ENCODE data around the gene CAB39.
"Not testable (repeated sequence)": the region's sequence is repeated elsewhere in the genome, so short reads cannot be mapped to it uniquely, and the experiment has no call there.

CAB39 gene

GRCh38 chr2:230682546-230682945 lies 30.1 kb upstream of the CAB39 start:
- no peak for DNase-seq (ENCODE audit: low read depth in 2 of 3, low spot score in 2 of 3)

DNA sequence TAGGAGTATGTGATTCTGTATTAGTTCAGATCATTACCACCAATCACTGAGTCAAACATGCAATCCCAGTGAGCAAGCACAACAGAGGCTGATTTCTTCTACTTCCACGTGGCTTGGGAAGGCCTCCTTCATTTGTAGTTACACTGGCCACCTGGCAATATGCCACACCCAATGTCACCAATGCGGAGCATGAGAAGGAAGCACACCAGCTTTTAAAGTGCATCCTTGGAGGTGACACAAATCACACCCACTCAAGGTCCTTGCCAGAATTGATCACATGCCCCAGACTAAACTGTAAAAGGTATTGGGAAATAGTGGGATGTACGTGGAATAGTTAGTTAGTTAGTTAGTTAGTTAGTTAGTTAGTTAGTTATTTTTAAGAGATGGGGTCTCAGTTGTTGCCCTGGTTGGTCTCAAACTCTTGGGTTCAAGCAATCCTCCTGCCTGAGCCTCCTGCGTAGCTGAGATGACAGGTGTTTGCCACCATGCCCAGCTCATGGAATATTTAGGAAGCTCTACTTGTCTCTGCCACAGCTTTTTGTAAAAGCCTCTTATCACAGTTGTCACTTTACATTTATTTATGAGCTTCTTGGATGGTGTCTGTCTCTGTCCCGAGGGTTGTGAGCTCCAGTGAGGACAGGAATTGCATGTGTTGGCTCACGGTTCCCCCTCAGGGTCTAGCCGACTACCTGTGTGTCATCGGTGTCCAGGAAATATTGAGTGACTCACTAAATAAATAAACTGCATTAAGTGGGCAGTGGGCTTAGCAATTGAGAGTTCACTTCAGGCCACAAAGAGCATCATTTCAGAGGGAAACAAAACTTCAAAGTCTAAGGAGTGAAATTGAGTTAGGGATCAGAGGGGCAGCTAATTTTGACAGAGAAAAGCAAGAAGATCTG lies 28.1 kb upstream of the CAB39 start:
- DNase-seq (ENCODE audit: low read depth in 2 of 3, low spot score in 2 of 3), result no peak

DNA sequence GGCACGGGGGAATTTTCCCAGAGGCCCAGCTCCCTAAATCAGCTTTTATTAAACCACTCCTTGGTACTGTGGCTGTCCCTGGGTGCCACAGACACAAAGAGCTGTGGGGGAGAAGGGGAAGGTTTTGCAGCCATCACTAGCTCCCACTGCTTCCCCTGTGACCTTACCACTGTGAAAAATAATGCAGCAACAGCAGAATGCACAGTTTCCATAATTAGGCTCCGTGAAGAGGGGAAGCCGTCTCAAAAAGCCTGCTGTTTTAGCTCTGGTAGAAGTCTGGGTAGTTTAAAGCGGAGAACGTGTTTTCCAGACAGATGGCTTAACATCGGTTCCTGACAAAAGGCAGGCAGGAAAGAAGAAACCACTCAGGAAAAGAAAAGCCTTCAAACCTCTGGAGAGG lies 27.5 kb upstream of the CAB39 start:
- no peak for DNase-seq (ENCODE audit: low read depth in 2 of 3, low spot score in 2 of 3)

DNA sequence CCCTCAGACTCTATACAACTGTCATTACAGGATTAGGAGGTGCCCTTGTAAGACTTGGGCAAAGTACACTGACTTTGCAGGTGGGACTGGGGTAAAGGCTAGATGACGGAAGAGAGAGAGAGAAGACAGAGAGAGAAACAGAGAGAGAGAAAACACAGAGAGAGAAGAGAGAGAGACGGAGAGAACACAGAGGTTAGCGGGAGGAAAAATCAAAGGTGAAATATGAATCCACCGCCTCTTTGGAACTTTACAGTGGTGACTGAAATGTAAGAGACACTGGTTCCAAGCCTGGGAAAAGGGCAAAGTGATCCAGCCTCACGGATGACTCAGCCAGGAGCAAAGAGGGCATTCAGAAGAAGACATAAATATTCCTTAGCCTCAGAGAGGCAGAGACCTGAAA lies 25.1 kb upstream of the CAB39 start:
- no peak for DNase-seq (ENCODE audit: low read depth in 2 of 3, low spot score in 2 of 3)

- DNase-seq (ENCODE audit: low read depth in 2 of 3, low spot score in 2 of 3), result no peak
These were observed 24.2 kb upstream of the CAB39 start for GRCh38 chr2:230688490-230688889.

- no peak for DNase-seq (ENCODE audit: low read depth in 2 of 3, low spot score in 2 of 3)
These were observed 22.2 kb upstream of the CAB39 start for GRCh38 chr2:230690439-230690838.

DNA sequence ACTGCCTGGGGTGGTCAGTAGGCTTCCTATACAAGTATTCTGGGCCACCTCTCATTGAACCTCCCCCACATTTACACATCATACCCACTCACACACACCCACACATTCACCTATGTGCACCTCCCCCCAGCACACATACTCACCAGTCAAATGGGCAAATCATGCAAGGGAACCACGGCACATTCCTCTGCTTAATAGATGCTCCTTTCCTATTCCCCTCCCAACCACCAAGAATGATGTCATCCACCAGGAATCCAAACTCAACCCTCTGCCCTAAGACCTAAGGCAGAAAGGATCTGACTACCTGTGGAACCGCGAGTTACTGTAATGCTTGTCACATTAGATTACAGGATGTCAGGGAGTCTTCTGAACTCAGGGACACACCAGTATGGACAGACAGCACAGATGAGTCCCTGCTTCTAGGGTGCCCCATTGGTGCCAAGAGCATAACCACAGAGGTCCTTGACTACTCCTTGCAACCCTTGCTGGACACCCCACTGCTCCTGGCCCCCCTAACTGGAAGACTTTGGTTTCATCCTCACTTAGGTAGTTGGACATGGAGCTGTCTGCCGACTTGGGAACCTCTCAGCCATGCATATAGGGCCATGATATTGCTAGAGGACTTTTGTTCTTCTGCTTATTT lies 21.5 kb upstream of the CAB39 start:
- DNase-seq (ENCODE audit: low read depth in 2 of 3, low spot score in 2 of 3), result no peak

- no peak for DNase-seq (ENCODE audit: low read depth in 2 of 3, low spot score in 2 of 3)
These were observed 19.9 kb upstream of the CAB39 start for GRCh38 chr2:230692760-230693159.

DNA sequence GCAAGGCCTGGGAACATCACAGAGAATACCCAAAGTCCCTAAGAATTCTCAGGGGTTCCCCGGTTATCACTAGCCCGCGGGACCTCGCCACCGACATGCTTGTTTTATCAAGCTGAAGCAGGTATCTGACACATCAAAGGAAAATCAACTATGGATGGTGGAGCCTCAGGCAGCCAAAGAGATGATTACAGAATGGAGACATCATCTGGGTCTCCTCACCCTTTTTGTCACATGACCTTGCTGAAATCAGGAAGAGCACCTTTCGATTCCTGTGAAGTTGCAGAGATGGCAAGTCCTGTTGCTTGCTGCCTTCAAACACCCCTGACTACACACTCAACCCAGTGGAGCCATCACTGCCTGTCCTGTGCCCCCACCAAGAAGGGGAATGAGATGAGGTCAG lies 19.2 kb upstream of the CAB39 start:
- DNase-seq (ENCODE audit: low read depth in 2 of 3, low spot score in 2 of 3), result no peak

DNA sequence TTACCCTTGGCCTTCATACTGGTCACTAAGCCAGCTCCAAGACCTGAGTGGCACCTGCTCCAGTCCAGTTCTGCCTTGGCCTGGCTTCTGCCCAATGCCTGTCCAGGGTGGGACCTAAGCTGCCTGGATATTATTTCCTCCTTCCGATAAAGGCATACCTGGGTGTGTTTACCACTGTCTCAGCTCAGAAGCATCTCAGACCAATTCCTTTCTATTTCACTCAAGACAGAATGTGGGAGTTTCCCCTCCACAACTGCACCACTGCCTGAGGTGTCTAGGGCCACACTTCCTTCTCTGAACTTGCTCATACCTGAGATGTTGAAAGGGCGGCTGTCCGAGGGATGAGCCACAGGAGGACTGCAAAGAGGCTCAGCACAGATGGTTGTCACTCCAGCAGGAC lies 18.4 kb upstream of the CAB39 start:
- no peak for DNase-seq (ENCODE audit: low read depth in 2 of 3, low spot score in 2 of 3)

DNA sequence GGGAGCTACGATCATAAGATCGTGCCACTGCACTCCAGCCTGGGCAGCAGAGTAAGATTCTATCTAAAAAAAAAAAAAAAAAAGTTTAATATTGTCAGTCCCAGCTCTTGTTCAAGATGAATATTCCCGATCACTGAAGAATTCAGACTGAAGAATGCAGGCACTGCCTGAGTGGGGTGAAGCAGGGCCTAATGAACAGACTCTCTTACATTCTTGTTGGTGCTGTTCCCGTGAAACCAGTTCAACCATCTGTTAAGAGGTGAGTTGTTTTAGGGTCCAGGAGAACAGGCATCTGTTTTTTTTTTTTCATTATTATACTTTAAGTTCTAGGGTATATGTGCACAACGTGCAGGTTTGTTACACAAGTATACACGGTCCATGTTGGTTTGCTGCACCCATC lies 17.1 kb upstream of the CAB39 start:
- DNase-seq (ENCODE audit: low read depth in 2 of 3, low spot score in 2 of 3), result no peak

DNA sequence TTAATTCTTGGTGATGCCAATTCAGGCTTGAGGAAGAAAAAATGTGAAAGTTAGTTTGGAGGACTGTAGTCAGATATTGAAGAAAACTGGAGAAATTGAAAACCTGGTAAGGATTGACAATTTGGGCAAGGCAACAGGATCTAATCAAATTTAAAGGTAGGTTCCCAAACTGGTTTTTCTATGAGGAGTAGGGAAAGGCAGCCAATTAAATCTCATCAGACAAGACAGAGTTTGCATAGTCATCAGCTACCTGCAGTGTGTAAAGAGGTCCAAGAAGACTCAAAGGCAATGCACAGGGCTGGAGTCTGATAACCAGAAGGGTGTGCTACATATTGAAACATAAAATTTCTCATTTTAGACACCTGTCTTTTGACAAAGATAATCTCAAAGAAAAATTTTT lies 16.0 kb upstream of the CAB39 start:
- no peak for DNase-seq (ENCODE audit: low read depth in 2 of 3, low spot score in 2 of 3)

- no peak for DNase-seq (ENCODE audit: low read depth in 2 of 3, low spot score in 2 of 3)
These were observed 15.0 kb upstream of the CAB39 start for GRCh38 chr2:230697676-230698075.

- not testable (repeated sequence) for DNase-seq (ENCODE audit: low read depth in 2 of 3, low spot score in 2 of 3)
These were observed 13.9 kb upstream of the CAB39 start for GRCh38 chr2:230698753-230699152.

GRCh38 chr2:230700447-230700846 lies 12.2 kb upstream of the CAB39 start:
- no peak for DNase-seq (ENCODE audit: low read depth in 2 of 3, low spot score in 2 of 3)

GRCh38 chr2:230701308-230701707 lies 11.3 kb upstream of the CAB39 start:
- no peak for DNase-seq (ENCODE audit: low read depth in 2 of 3, low spot score in 2 of 3)

GRCh38 chr2:230702457-230702856 lies 10.2 kb upstream of the CAB39 start:
- not testable (repeated sequence) for DNase-seq (ENCODE audit: low read depth in 2 of 3, low spot score in 2 of 3)

DNA sequence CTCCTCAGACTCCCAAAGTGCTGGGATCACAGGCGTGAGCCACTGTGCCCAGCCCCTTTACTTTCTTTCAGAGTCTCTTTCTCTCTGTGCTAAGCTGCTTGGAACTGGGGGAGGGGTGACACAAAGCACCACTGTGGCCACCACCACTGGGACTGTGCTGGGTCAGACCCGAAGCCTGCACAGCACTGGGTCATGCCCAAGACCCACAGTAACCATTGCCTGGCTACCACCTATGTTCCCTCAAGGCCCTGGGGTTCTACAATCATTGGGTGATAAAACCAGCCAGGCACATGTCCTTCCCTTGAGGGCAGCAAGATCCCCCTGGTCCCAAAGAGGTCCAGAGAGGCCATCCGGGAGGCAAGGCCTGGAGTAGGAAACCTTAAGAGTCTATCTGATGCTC lies 9.1 kb upstream of the CAB39 start:
- no peak for DNase-seq (ENCODE audit: low read depth in 2 of 3, low spot score in 2 of 3)

DNA sequence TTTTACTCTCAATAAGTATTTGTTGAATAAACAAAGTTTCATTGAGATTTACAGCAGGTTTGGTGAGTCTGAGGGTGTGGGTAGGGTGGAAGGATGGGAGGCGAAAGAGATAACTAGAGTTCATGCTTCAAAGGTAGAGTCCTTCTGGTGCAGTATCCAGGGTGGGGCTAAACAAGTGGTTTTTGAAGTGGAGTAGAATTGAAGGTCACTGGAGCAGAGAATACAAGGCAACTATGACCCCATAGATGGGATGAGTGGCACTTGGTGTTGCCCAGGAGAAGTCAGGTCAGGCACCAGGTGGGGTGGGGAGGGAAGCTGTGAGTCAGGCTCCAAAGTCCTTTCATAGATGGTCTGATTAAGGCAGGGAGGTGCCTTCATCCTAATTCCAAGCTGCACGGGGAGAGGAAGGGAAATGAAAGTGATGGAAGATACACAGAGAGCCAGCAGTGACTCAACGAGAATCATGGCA lies 6.6 kb upstream of the CAB39 start:
- DNase-seq (ENCODE audit: low read depth in 2 of 3, low spot score in 2 of 3), result no peak

DNA sequence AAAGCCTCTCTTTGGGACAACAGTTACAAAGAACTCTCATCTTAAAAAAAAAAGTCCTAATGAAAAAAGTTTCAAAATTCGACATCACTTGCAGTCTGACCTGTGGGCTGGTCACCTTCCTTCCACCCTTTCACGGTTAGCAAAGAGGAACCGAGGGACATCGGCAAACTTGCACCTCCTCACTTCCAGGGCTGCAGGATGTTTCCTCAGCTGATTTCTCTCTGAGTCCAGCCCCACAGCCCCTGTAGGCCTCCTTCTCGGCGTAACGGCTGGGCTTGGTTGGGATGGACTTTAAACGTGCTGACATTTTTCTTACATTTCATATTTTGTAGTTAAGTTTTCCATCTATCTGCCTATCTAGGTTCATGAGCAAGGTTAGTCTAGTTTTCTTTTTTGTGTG lies 5.7 kb upstream of the CAB39 start:
- no peak for DNase-seq (ENCODE audit: low read depth in 2 of 3, low spot score in 2 of 3)

- DNase-seq (ENCODE audit: low read depth in 2 of 3, low spot score in 2 of 3), result no peak
These were observed 4.4 kb upstream of the CAB39 start for GRCh38 chr2:230708204-230708603.

GRCh38 chr2:230711224-230711623 lies 1.4 kb upstream of the CAB39 start:
- DNase-seq (ENCODE audit: low read depth in 2 of 3, low spot score in 2 of 3), result no peak

All from activated CD8-positive, alpha-beta memory T cell treated with anti-CD3 and anti-CD28 coated beads for 48 hours (primary cell).